IPS-18a (cell line): ENCODE results near the gene PPP6R2.

Experiments
- H3K27ac ChIP-seq: one replicate; pipeline ENCODE4 v1.5.1; 2013; ENCODE audit warnings: low read length
- H3K27me3 ChIP-seq: one replicate; pipeline ENCODE4 v1.6.1; 2013; ENCODE audit warnings: mild to moderate bottlenecking, low read length; ENCODE audit not compliant: control insufficient read depth, insufficient read depth
- H3K36me3 ChIP-seq: one replicate; pipeline ENCODE4 v1.6.1; 2013; ENCODE audit warnings: low read depth, low read length; ENCODE audit not compliant: control insufficient read depth
- H3K4me1 ChIP-seq: one replicate; pipeline ENCODE4 v1.6.1; 2013; ENCODE audit warnings: low read depth, low read length; ENCODE audit not compliant: control insufficient read depth
- H3K4me3 ChIP-seq: one replicate; pipeline ENCODE4 v1.5.1; 2013; ENCODE audit warnings: low read length
- H3K9ac ChIP-seq: one replicate; pipeline ENCODE4 v1.6.1; 2013; ENCODE audit warnings: mild to moderate bottlenecking, low read length, moderate library complexity
- H3K9me3 ChIP-seq: one replicate; pipeline ENCODE4 v1.6.1; 2013; ENCODE audit warnings: low read depth, low read length; ENCODE audit not compliant: control insufficient read depth

Gene PPP6R2

GRCh38 chr22:50342651-50343540 is at the start of gene PPP6R2:
TSS of gene PPP6R2 (plus strand) at chr22:50343327. CDS start at chr22:50393909, 50,582 bp downstream.
- H3K36me3 ChIP-seq = no peaks in the 10 kb centered on the region
- no peak within 1 kb of the TSS for H3K27ac ChIP-seq
- no peaks in the 10 kb centered on the region for H3K4me1 ChIP-seq
- peaks cover 5% of the 10 kb centered on the region for H3K27me3 ChIP-seq
- H3K9me3 ChIP-seq = no peaks in the 10 kb centered on the region
- peak within 1 kb of the TSS; percentile 66 for H3K9ac ChIP-seq
- H3K4me3 ChIP-seq = peak within 1 kb of the TSS; percentile 86

- no peaks in the 10 kb centered on the region for H3K36me3 ChIP-seq
- peak overlapping the region; percentile 45 for H3K4me3 ChIP-seq
- H3K4me1 ChIP-seq = peaks cover 18% of the 10 kb centered on the region
- H3K27me3 ChIP-seq = no peaks in the 10 kb centered on the region
- no peak overlapping the region for H3K27ac ChIP-seq
- peak overlapping the region; percentile 39 for H3K9ac ChIP-seq
- H3K9me3 ChIP-seq = no peaks in the 10 kb centered on the region
Measured at GRCh38 chr22:50293441-50294318, 49.4 kb upstream of the PPP6R2 start.

GRCh38 chr22:50294319-50294656 is 48.8 kb upstream of the PPP6R2 start:
- H3K27ac ChIP-seq = no peak overlapping the region
- H3K4me3 ChIP-seq = no peak overlapping the region
- no peaks in the 10 kb centered on the region for H3K9me3 ChIP-seq
- H3K27me3 ChIP-seq = no peaks in the 10 kb centered on the region
- peaks cover 18% of the 10 kb centered on the region for H3K4me1 ChIP-seq
- no peak overlapping the region for H3K9ac ChIP-seq
- no peaks in the 10 kb centered on the region for H3K36me3 ChIP-seq

GRCh38 chr22:50296658-50297490 is 46.3 kb upstream of the PPP6R2 start:
- H3K4me1 ChIP-seq = peaks cover 18% of the 10 kb centered on the region
- H3K9me3 ChIP-seq = no peaks in the 10 kb centered on the region
- no peak overlapping the region for H3K4me3 ChIP-seq
- H3K27ac ChIP-seq = no peak overlapping the region
- H3K27me3 ChIP-seq = no peaks in the 10 kb centered on the region
- H3K36me3 ChIP-seq = no peaks in the 10 kb centered on the region
- no peak overlapping the region for H3K9ac ChIP-seq

GRCh38 chr22:50297510-50298265 is 45.4 kb upstream of the PPP6R2 start:
- Histone ChIP-seq H3K36me3 (no peaks in the 10 kb centered on the region), H3K4me3 (no peak overlapping the region), H3K27me3 (no peaks in the 10 kb centered on the region), H3K9me3 (no peaks in the 10 kb centered on the region), H3K27ac (no peak overlapping the region), H3K4me1 (peaks cover 15% of the 10 kb centered on the region), H3K9ac (no peak overlapping the region)

GRCh38 chr22:50298266-50298637 is 44.9 kb upstream of the PPP6R2 start:
- no peak overlapping the region for H3K9ac ChIP-seq
- H3K4me1 ChIP-seq = peaks cover 10% of the 10 kb centered on the region
- H3K4me3 ChIP-seq = no peak overlapping the region
- H3K9me3 ChIP-seq = no peaks in the 10 kb centered on the region
- H3K27me3 ChIP-seq = no peaks in the 10 kb centered on the region
- H3K36me3 ChIP-seq = no peaks in the 10 kb centered on the region
- H3K27ac ChIP-seq = no peak overlapping the region

GRCh38 chr22:50298937-50299784 is 44.0 kb upstream of the PPP6R2 start:
- Histone ChIP-seq H3K9me3 (no peaks in the 10 kb centered on the region), H3K36me3 (no peaks in the 10 kb centered on the region), H3K27me3 (no peaks in the 10 kb centered on the region), H3K4me1 (peaks cover 6% of the 10 kb centered on the region), H3K27ac (no peak overlapping the region), H3K4me3 (peak overlapping the region; percentile 37), H3K9ac (no peak overlapping the region)

- Histone ChIP-seq H3K9ac (no peak overlapping the region), H3K27me3 (no peaks in the 10 kb centered on the region), H3K36me3 (no peaks in the 10 kb centered on the region), H3K4me3 (peak overlapping the region; percentile 37), H3K9me3 (no peaks in the 10 kb centered on the region), H3K4me1 (peaks cover 6% of the 10 kb centered on the region), H3K27ac (no peak overlapping the region)
Measured at GRCh38 chr22:50299785-50300619, 43.1 kb upstream of the PPP6R2 start.

GRCh38 chr22:50300620-50301257 is 42.4 kb upstream of the PPP6R2 start:
- Histone ChIP-seq H3K4me1 (peaks cover 6% of the 10 kb centered on the region), H3K27me3 (no peaks in the 10 kb centered on the region), H3K4me3 (no peak overlapping the region), H3K9me3 (no peaks in the 10 kb centered on the region), H3K9ac (no peak overlapping the region), H3K36me3 (no peaks in the 10 kb centered on the region), H3K27ac (no peak overlapping the region)
